WTC11 (cell line): ENCODE data around the gene SEZ6. TPM values are rescaled to one million over a fixed set of nuclear protein-coding genes. Genes with fewer than 3 reads are reported as not detected.

Source experiments
- ATAC-seq: fragments of 200-7000 bp; cut with Tn5 transposase; 2 replicates; pipeline ENCODE4 v1.10.0; 2021; ENCODE audit warnings: mild to moderate bottlenecking, moderate library complexity
- CTCF ChIA-PET: fragments of 300-600 bp; sonication (Branson Sonifier 250); formaldehyde crosslinking; loops from one replicate; lab custom pipeline; 2021; ENCODE audit warnings: antibody characterized with exemption; lab: Charles Lee
- POLR2A ChIA-PET: fragments of 350-600 bp; sonication (Branson Sonifier 250); formaldehyde crosslinking; loops from one replicate; lab custom pipeline; 2021; ENCODE audit warnings: antibody characterized with exemption; lab: Charles Lee
- DNase-seq: peaks from one replicate; pipeline ENCODE4 v3.0.0; 2021; ENCODE audit warnings: low spot score
- H3K27ac Mint-ChIP-seq: 2 replicates; pipeline ENCODE4 v1.8.0; 2021; ENCODE audit warnings: mixed read lengths
- H3K27me3 Mint-ChIP-seq: 2 replicates; pipeline ENCODE4 v1.8.0; 2021; ENCODE audit warnings: low read depth, mild to moderate bottlenecking, moderate library complexity, mixed read lengths
- H3K36me3 Mint-ChIP-seq: 2 replicates; pipeline ENCODE4 v1.8.0; 2021; ENCODE audit warnings: mixed read lengths
- H3K4me1 Mint-ChIP-seq: 2 replicates; pipeline ENCODE4 v1.8.0; 2022; ENCODE audit warnings: mixed read lengths
- H3K4me3 Mint-ChIP-seq: 2 replicates; pipeline ENCODE4 v1.8.0; 2021; ENCODE audit warnings: mild to moderate bottlenecking, moderate library complexity, mixed read lengths
- H3K9me3 Mint-ChIP-seq: 2 replicates; pipeline ENCODE4 v1.8.0; 2021; ENCODE audit warnings: mixed read lengths
- ESRRA ChIP-seq: sonication (generic); formaldehyde crosslinking; IDR thresholded peaks from 2 replicates; pipeline ENCODE4 v1.8.1; 2022; ENCODE audit warnings: mild to moderate bottlenecking, missing genetic modification reagents, borderline replicate concordance
- RELA ChIP-seq: sonication (generic); formaldehyde crosslinking; IDR thresholded peaks from 2 replicates; pipeline ENCODE4 v1.8.1; 2022; ENCODE audit warnings: missing genetic modification reagents, mild to moderate bottlenecking, borderline replicate concordance
- SP1 ChIP-seq: sonication (generic); formaldehyde crosslinking; conservative IDR thresholded peaks from 2 replicates; pipeline ENCODE4 v1.8.1; 2022; ENCODE audit warnings: missing genetic modification reagents
- ZNF317 ChIP-seq: sonication (generic); formaldehyde crosslinking; IDR thresholded peaks from 2 replicates; pipeline ENCODE4 v1.8.1; 2023; ENCODE audit warnings: low read depth, mild to moderate bottlenecking, moderate library complexity, missing genetic modification reagents, borderline replicate concordance
- total RNA-seq: library from RNA; stranded (reverse); gene quantifications from 3 replicates; pipeline ENCODE4 v1.2.3, GENCODE V29; 2021
- TF ChIP-seq, protein P1 (sequence below): sonication (generic); formaldehyde crosslinking; IDR thresholded peaks from 2 replicates; pipeline ENCODE4 v1.8.1; 2023; ENCODE audit warnings: mild to moderate bottlenecking, missing genetic modification reagents
- TF ChIP-seq, protein P2 (sequence below): sonication (generic); formaldehyde crosslinking; IDR thresholded peaks from 2 replicates; pipeline ENCODE4 v1.8.1; 2023; ENCODE audit warnings: mild to moderate bottlenecking, moderate library complexity, missing genetic modification reagents
- TF ChIP-seq, protein P3 (sequence below): sonication (generic); formaldehyde crosslinking; IDR thresholded peaks from 2 replicates; pipeline ENCODE4 v1.8.1; 2022; ENCODE audit warnings: low read depth, mild to moderate bottlenecking, moderate library complexity, missing genetic modification reagents, borderline replicate concordance
- TF ChIP-seq, protein P4 (sequence below): fragments of 250-450 bp; sonication (Bioruptor Pico); conservative IDR thresholded peaks from 2 replicates; pipeline ENCODE4 v1.9.0; 2021; ENCODE audit warnings: mild to moderate bottlenecking
- TF ChIP-seq, protein P5 (sequence below): sonication (generic); formaldehyde crosslinking; IDR thresholded peaks from 2 replicates; pipeline ENCODE4 v1.8.1; 2022; ENCODE audit warnings: mild to moderate bottlenecking, moderate library complexity, missing genetic modification reagents
- TF ChIP-seq, protein P6 (sequence below): fragments of 200-600 bp; IDR thresholded peaks from 2 replicates; pipeline ENCODE4 v1.8.0; 2022; ENCODE audit warnings: antibody characterized with exemption
- TF ChIP-seq, protein P7 (sequence below): sonication (generic); formaldehyde crosslinking; IDR thresholded peaks from 2 replicates; pipeline ENCODE4 v1.8.0; 2022; ENCODE audit warnings: mild to moderate bottlenecking, missing genetic modification reagents
- TF ChIP-seq, protein P8 (sequence below): sonication (generic); formaldehyde crosslinking; conservative IDR thresholded peaks from 2 replicates; pipeline ENCODE4 v1.8.1; 2023; ENCODE audit warnings: mild to moderate bottlenecking, low read depth, missing genetic modification reagents, moderate library complexity

SEZ6 gene
- total RNA-seq, 1 experiment from 2014 or later = 3.0 TPM

DNA sequence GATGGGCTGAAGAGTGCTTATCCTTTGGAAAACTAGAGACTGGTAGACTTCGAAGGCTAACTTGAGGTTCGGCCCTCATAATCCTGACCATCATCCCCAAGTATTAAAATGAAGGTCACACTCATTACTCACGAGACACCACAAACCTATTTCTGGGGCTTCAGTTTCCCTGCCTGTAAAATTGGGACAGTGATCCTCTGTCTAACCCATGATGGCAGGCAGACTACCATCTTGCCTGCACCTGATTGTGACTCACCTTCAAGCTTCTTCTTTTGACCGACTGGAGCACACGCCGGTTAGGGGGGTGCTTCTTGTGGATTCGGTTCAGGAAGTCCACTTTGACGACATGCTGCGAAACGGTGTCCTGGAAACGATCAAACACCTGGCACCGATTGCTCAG lies 88.8 kb downstream of the SEZ6 start (continued):
- TF ChIP-seq, protein P1, sequence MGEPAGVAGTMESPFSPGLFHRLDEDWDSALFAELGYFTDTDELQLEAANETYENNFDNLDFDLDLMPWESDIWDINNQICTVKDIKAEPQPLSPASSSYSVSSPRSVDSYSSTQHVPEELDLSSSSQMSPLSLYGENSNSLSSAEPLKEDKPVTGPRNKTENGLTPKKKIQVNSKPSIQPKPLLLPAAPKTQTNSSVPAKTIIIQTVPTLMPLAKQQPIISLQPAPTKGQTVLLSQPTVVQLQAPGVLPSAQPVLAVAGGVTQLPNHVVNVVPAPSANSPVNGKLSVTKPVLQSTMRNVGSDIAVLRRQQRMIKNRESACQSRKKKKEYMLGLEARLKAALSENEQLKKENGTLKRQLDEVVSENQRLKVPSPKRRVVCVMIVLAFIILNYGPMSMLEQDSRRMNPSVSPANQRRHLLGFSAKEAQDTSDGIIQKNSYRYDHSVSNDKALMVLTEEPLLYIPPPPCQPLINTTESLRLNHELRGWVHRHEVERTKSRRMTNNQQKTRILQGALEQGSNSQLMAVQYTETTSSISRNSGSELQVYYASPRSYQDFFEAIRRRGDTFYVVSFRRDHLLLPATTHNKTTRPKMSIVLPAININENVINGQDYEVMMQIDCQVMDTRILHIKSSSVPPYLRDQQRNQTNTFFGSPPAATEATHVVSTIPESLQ (CRISPR knock-in tag) = no peak
- TF ChIP-seq, protein P2, sequence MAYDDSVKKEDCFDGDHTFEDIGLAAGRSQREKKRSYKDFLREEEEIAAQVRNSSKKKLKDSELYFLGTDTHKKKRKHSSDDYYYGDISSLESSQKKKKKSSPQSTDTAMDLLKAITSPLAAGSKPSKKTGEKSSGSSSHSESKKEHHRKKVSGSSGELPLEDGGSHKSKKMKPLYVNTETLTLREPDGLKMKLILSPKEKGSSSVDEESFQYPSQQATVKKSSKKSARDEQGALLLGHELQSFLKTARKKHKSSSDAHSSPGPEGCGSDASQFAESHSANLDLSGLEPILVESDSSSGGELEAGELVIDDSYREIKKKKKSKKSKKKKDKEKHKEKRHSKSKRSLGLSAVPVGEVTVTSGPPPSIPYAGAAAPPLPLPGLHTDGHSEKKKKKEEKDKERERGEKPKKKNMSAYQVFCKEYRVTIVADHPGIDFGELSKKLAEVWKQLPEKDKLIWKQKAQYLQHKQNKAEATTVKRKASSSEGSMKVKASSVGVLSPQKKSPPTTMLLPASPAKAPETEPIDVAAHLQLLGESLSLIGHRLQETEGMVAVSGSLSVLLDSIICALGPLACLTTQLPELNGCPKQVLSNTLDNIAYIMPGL (CRISPR knock-in tag) = no peak
- TF ChIP-seq, protein P3, sequence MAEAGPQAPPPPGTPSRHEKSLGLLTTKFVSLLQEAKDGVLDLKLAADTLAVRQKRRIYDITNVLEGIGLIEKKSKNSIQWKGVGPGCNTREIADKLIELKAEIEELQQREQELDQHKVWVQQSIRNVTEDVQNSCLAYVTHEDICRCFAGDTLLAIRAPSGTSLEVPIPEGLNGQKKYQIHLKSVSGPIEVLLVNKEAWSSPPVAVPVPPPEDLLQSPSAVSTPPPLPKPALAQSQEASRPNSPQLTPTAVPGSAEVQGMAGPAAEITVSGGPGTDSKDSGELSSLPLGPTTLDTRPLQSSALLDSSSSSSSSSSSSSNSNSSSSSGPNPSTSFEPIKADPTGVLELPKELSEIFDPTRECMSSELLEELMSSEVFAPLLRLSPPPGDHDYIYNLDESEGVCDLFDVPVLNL (CRISPR knock-in tag) = no peak
- TF ChIP-seq, protein P4, sequence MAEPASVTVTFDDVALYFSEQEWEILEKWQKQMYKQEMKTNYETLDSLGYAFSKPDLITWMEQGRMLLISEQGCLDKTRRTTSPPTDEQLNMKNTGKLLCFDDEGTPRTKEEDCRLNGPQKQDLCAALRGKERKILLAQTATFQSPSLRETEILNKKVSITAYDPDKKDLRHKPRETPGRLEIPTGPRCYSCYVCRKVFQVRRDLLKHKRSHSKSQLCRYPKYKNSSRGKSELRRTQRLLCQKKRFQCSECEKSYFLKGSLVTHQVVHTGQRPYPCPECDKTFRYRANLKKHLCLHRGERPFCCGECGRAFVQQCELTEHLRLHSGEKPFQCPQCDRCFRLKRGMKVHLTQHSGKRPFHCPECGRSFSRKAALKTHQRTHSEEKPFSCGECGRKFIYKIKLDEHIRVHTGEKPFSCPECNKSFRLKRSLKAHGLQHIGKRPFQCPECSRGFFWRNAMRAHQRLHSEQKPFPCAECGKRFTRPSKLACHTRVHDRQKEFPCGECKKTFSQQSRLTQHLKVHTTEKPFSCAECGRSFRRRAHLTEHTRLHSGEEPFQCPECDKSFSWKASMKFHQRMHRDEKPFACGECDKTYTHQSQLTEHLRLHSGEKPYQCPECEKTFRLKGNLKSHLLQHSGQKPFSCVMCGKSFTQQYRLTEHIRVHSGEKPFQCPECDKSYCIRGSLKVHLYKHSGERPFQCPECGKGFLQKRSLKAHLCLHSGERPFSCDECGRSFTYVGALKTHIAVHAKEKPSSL (CRISPR knock-in tag) = no peak
- TF ChIP-seq, protein P5, sequence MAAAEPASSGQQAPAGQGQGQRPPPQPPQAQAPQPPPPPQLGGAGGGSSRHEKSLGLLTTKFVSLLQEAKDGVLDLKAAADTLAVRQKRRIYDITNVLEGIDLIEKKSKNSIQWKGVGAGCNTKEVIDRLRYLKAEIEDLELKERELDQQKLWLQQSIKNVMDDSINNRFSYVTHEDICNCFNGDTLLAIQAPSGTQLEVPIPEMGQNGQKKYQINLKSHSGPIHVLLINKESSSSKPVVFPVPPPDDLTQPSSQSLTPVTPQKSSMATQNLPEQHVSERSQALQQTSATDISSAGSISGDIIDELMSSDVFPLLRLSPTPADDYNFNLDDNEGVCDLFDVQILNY (CRISPR knock-in tag) = no peak

DNA sequence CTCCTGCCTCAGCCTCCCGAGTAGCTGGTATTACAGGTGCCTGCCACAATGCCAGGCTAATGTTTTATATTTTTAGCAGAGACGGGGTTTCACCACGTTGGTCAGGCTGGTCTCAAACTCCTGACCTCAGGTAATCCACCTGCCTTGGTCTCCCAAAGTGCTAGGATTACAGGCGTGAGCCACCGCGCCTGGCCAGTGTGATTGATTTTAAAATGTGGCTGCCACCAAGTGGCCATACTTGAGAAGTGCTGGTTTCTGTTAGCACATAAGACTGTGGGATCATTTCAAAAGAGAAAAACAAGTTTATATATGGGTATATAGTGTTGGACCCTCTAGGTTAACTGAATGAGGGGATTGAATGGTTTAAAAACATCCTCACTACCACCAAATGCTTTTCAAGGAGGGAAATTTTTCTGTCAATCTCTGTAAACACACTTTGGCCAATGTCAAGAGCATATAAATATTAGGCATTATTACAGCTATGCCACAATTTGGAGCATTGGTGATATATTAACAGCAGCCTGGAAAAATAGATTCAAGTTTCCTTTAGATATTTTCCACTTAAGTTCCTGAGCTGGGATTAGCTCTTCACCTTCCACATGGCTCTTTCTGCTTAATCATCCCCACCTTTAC lies 89.4 kb downstream of the SEZ6 start:
- Mint-ChIP-seq H3K4me1 (no peaks in the 10 kb centered on the region), H3K4me3 (no peak overlapping the region), H3K27me3 (no peaks in the 10 kb centered on the region), H3K27ac (no peak overlapping the region), H3K36me3 (peaks cover 92% of the 10 kb centered on the region), H3K9me3 (no peaks in the 10 kb centered on the region)
- TF ChIP-seq SP1 (CRISPR knock-in tag) = no peak
- TF ChIP-seq, protein P6, sequence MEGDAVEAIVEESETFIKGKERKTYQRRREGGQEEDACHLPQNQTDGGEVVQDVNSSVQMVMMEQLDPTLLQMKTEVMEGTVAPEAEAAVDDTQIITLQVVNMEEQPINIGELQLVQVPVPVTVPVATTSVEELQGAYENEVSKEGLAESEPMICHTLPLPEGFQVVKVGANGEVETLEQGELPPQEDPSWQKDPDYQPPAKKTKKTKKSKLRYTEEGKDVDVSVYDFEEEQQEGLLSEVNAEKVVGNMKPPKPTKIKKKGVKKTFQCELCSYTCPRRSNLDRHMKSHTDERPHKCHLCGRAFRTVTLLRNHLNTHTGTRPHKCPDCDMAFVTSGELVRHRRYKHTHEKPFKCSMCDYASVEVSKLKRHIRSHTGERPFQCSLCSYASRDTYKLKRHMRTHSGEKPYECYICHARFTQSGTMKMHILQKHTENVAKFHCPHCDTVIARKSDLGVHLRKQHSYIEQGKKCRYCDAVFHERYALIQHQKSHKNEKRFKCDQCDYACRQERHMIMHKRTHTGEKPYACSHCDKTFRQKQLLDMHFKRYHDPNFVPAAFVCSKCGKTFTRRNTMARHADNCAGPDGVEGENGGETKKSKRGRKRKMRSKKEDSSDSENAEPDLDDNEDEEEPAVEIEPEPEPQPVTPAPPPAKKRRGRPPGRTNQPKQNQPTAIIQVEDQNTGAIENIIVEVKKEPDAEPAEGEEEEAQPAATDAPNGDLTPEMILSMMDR = peak; percentile 62
- DNase-seq (peak; percentile 53), ATAC-seq (peak; percentile 88)
- CTCF ChIA-PET = interaction anchor here (0.8 to 2.4 kb wide), 11 partner anchors 8 to 200 kb away, joined by 3 to 27 read pairs (median 4); partner anchors contain the start of gene DHRS13
- POLR2A ChIA-PET = interaction anchor here (0.9 kb wide), 1 partner anchor 20 kb away, joined by 3 read pairs; no protein-coding TSS in a partner anchor

DNA sequence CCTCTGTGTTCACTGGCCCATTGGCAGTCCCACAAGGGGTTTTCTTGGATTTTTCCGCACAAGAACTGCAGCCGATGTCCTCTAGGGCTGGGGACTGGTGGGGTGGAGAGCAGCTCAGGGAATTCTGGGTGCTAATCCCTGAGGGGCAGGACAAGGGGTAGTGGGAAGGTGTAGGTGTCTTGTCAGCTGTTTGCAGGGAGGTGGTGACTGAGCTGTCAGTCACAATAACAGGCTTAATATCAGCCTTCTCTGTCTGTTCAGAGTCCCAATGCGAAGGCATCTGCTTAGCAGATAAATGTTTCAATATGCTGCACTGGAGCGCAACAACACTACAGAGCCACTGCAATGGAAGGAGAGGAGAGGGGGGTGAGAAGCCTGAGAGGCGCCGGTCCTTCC lies 92.9 kb downstream of the SEZ6 start:
- H3K27me3 Mint-ChIP-seq = no peaks in the 10 kb centered on the region
- POLR2A ChIA-PET = no interaction called here
- H3K27ac Mint-ChIP-seq = 0 out of 2 replicates have a peak overlapping the region, but pooled peaks have one; percentile 49
- TF ChIP-seq, protein P7, sequence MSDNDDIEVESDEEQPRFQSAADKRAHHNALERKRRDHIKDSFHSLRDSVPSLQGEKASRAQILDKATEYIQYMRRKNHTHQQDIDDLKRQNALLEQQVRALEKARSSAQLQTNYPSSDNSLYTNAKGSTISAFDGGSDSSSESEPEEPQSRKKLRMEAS = no peak
- TF ChIP-seq RELA (CRISPR knock-in tag) = no peak
- no peak for TF ChIP-seq ZNF317 (CRISPR knock-in tag)
- no peak for TF ChIP-seq ESRRA
- TF ChIP-seq, protein P1 (CRISPR knock-in tag) = no peak
- TF ChIP-seq, protein P8, sequence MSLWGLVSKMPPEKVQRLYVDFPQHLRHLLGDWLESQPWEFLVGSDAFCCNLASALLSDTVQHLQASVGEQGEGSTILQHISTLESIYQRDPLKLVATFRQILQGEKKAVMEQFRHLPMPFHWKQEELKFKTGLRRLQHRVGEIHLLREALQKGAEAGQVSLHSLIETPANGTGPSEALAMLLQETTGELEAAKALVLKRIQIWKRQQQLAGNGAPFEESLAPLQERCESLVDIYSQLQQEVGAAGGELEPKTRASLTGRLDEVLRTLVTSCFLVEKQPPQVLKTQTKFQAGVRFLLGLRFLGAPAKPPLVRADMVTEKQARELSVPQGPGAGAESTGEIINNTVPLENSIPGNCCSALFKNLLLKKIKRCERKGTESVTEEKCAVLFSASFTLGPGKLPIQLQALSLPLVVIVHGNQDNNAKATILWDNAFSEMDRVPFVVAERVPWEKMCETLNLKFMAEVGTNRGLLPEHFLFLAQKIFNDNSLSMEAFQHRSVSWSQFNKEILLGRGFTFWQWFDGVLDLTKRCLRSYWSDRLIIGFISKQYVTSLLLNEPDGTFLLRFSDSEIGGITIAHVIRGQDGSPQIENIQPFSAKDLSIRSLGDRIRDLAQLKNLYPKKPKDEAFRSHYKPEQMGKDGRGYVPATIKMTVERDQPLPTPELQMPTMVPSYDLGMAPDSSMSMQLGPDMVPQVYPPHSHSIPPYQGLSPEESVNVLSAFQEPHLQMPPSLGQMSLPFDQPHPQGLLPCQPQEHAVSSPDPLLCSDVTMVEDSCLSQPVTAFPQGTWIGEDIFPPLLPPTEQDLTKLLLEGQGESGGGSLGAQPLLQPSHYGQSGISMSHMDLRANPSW (CRISPR knock-in tag) = no peak
- H3K9me3 Mint-ChIP-seq = no peaks in the 10 kb centered on the region
- H3K4me1 Mint-ChIP-seq = peaks cover 19% of the 10 kb centered on the region
- peaks cover 93% of the 10 kb centered on the region for H3K36me3 Mint-ChIP-seq
- CTCF ChIA-PET = interaction anchor here (0.6 to 2.0 kb wide), 21 partner anchors 11 to 269 kb away, joined by 3 to 15 read pairs (median 5); partner anchors contain the start of genes DHRS13, FLOT2, NEK8 and PHF12
- ATAC-seq (no peak), DNase-seq (no peak)
- no peak overlapping the region for H3K4me3 Mint-ChIP-seq
